WERI-Rb-1 (cell line): Measurements from ENCODE around the gene ANO10.
"Not testable (repeated sequence)": the region's sequence is repeated elsewhere in the genome, so short reads cannot be mapped to it uniquely, and the experiment has no call there.

Experiments
- DNase-seq: peaks from one replicate; pipeline ENCODE4 v3.0.0-alpha.2; 2020
- H3K27ac ChIP-seq: fragments of 250-450 bp; sonication (Bioruptor Pico); 2 replicates; pipeline ENCODE4 v1.5.1; 2020; ENCODE audit warnings: mild to moderate bottlenecking, moderate library complexity
- H3K27me3 ChIP-seq: fragments of 250-450 bp; sonication (Bioruptor Pico); 2 replicates; pipeline ENCODE4 v1.5.1; 2021; ENCODE audit warnings: mild to moderate bottlenecking, low read depth, moderate library complexity; ENCODE audit not compliant: insufficient read depth, severe bottlenecking
- H3K36me3 ChIP-seq: fragments of 250-450 bp; sonication (Bioruptor Pico); 2 replicates; pipeline ENCODE4 v1.5.1; 2020; ENCODE audit warnings: mild to moderate bottlenecking, moderate library complexity
- H3K4me3 ChIP-seq: 2 replicates; pipeline ENCODE4 v1.5.1; 2011; ENCODE audit warnings: low read depth, mild to moderate bottlenecking, control low read depth, low read length
- H3K9me3 ChIP-seq: fragments of 250-450 bp; sonication (Bioruptor Pico); 2 replicates; pipeline ENCODE4 v1.5.1; 2021; ENCODE audit warnings: mild to moderate bottlenecking, moderate library complexity; ENCODE audit not compliant: severe bottlenecking
- TF ChIP-seq, protein P1 (sequence below): IDR thresholded peaks from 2 replicates; pipeline ENCODE4 v1.5.1; 2011; ENCODE audit warnings: low read depth, mild to moderate bottlenecking, control low read depth, inconsistent platforms, low read length

ANO10 gene

GRCh38 chr3:43497905-43498365 is 123.9 kb downstream of the ANO10 start:
- Histone ChIP-seq H3K27ac (no peak overlapping the region), H3K27me3 (no peaks in the 10 kb centered on the region), H3K9me3 (peaks cover under 1% of the 10 kb centered on the region), H3K4me3 (no peak overlapping the region), H3K36me3 (no peaks in the 10 kb centered on the region)
- TF ChIP-seq, protein P1, sequence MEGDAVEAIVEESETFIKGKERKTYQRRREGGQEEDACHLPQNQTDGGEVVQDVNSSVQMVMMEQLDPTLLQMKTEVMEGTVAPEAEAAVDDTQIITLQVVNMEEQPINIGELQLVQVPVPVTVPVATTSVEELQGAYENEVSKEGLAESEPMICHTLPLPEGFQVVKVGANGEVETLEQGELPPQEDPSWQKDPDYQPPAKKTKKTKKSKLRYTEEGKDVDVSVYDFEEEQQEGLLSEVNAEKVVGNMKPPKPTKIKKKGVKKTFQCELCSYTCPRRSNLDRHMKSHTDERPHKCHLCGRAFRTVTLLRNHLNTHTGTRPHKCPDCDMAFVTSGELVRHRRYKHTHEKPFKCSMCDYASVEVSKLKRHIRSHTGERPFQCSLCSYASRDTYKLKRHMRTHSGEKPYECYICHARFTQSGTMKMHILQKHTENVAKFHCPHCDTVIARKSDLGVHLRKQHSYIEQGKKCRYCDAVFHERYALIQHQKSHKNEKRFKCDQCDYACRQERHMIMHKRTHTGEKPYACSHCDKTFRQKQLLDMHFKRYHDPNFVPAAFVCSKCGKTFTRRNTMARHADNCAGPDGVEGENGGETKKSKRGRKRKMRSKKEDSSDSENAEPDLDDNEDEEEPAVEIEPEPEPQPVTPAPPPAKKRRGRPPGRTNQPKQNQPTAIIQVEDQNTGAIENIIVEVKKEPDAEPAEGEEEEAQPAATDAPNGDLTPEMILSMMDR = no peak
- no peak for DNase-seq

- H3K36me3 ChIP-seq = no peaks in the 10 kb centered on the region
- no peaks in the 10 kb centered on the region for H3K27me3 ChIP-seq
- DNase-seq = no peak
- peaks cover 4% of the 10 kb centered on the region for H3K9me3 ChIP-seq
- no peak overlapping the region for H3K4me3 ChIP-seq
- TF ChIP-seq, protein P1 = no peak
- H3K27ac ChIP-seq = no peak overlapping the region
Measured at GRCh38 chr3:43497422-43497821, 124.4 kb downstream of the ANO10 start.

- DNase-seq = no peak
- H3K27ac ChIP-seq = no peak overlapping the region
- TF ChIP-seq, protein P1 = no peak
- H3K27me3 ChIP-seq = no peaks in the 10 kb centered on the region
- no peaks in the 10 kb centered on the region for H3K36me3 ChIP-seq
- H3K9me3 ChIP-seq = peaks cover 4% of the 10 kb centered on the region
- H3K4me3 ChIP-seq = no peak overlapping the region
Measured at GRCh38 chr3:43496740-43497375, 125.0 kb downstream of the ANO10 start.

DNA sequence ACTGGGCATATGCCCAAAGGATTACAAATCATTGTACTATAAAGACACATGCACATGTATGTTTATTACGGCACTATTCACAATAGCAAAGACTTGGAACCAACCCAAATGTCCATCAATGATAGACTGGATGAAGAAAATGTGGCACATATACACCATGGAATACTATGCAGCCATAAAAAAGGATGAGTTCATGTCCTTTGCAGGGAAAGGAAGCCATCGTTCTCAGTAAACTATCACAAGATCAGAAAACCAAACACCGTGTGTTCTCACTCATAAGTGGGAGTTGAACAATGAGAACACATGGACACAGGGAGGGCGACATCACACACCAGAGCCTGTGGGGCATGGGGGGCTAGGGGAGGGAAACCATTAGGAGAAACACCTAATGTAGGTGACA is 128.9 kb downstream of the ANO10 start:
- not testable (repeated sequence) for H3K9me3 ChIP-seq, H3K27me3 ChIP-seq, H3K27ac ChIP-seq, H3K36me3 ChIP-seq, H3K4me3 ChIP-seq, DNase-seq

DNA sequence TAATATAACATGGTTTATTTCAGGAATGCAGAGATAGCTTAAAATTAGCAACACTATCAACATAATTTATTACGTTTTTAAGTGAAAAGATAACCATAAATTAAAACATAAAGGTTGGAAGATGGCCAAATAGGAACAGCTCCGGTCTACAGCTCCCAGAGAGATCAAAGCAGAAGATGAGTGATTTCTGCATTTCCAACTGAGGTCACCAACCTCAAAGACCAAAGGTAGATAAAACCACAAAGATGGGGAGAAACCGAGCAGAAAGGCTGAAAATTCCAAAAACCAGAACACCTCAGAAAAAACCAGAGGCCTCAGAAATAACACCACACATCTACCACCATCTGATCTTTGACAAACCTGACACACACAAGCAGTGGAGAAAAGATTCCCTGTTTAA is 130.0 kb downstream of the ANO10 start:
- not testable (repeated sequence) for H3K27me3 ChIP-seq, H3K9me3 ChIP-seq, H3K4me3 ChIP-seq, H3K27ac ChIP-seq, DNase-seq, H3K36me3 ChIP-seq

GRCh38 chr3:43490640-43491185 is 131.1 kb downstream of the ANO10 start:
- H3K27me3 ChIP-seq = no peaks in the 10 kb centered on the region
- H3K27ac ChIP-seq = no peak overlapping the region
- TF ChIP-seq, protein P1 = no peak
- no peak for DNase-seq
- no peaks in the 10 kb centered on the region for H3K36me3 ChIP-seq
- H3K9me3 ChIP-seq = peaks cover 4% of the 10 kb centered on the region
- H3K4me3 ChIP-seq = no peak overlapping the region

DNA sequence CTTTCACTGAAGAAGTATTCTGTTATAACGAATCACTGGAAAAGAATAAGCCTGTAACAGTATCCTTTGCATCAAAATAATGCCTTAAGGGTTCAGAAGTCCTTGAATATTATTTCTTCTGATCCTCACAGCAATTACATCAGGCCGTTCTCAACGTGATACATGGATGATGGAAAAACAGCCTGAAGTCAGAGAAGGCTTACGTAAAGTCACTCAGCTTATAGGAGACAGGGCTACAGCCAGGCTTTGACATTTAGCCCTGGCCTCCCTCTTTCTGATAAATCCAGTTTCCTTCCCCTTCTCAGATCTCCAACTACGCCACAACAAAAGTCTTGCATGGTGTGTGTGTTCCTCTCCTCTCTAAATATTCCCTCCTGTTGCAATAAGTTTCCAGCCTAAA is 131.9 kb downstream of the ANO10 start:
- TF ChIP-seq, protein P1 = no peak
- Histone ChIP-seq H3K9me3 (peaks cover 4% of the 10 kb centered on the region), H3K27ac (no peak overlapping the region), H3K36me3 (no peaks in the 10 kb centered on the region), H3K27me3 (no peaks in the 10 kb centered on the region), H3K4me3 (no peak overlapping the region)
- DNase-seq = no peak
